Fibroblast of lung (primary cell): Measurements from ENCODE around the gene COL1A1.

Source experiments
- CTCF ChIP-seq, 2 donors: IDR thresholded peaks in 1 of 2; conservative IDR thresholded peaks in 1 of 2; 1 replicate in 1 of 2; 2 replicates in 1 of 2; pipeline ENCODE4 v1.5.1; 2011 to 2012; ENCODE audit warnings: low read length in 2 of 2, control low read depth in 1 of 2, inconsistent platforms in 1 of 2, low read depth in 1 of 2, mild to moderate bottlenecking in 1 of 2
- EZH2 ChIP-seq: IDR thresholded peaks from 2 replicates; pipeline ENCODE4 v1.5.1; 2012; ENCODE audit warnings: low read length, control low read depth, mild to moderate bottlenecking; ENCODE audit errors: missing control alignments

GRCh38 chr17:50199211-50199802 is 2.1 kb downstream of the COL1A1 start:
- TF ChIP-seq CTCF (conservative IDR thresholded peaks at IDR 0.05 in 1 of 2, IDR thresholded peaks at IDR 0.05 in 1 of 2; ENCODE audit: low read depth in 1 of 2, low read length in 2 of 2) (no peak), EZH2 (no peak)
